Fibroblast of skin of abdomen (primary cell): ENCODE measurements around the gene KAZN.
"Not testable (repeated sequence)": the region's sequence is repeated elsewhere in the genome, so short reads cannot be mapped to it uniquely, and the experiment has no call there.

Source experiments
- DNase-seq: peaks from one replicate; pipeline ENCODE4 v3.0.0-alpha.2; 2013

KAZN gene

GRCh38 chr1:15124362-15125100, 526.0 kb downstream of the KAZN start:
- DNase-seq: no peak

GRCh38 chr1:15125101-15125745, 526.7 kb downstream of the KAZN start:
- no peak for DNase-seq

GRCh38 chr1:15128077-15128476, 529.6 kb downstream of the KAZN start:
- DNase-seq: no peak

GRCh38 chr1:15128520-15129313, 530.2 kb downstream of the KAZN start:
- DNase-seq: peak; percentile 65

- no peak for DNase-seq
Observed at GRCh38 chr1:15129944-15130343, 531.5 kb downstream of the KAZN start.

- DNase-seq: no peak
Observed at GRCh38 chr1:15130607-15131006, 532.1 kb downstream of the KAZN start.

GRCh38 chr1:15132965-15133364, 534.5 kb downstream of the KAZN start:
- no peak for DNase-seq

GRCh38 chr1:15134285-15134684, 535.8 kb downstream of the KAZN start:
- DNase-seq: no peak

- DNase-seq: not testable (repeated sequence)
Observed at GRCh38 chr1:15135604-15136003, 537.1 kb downstream of the KAZN start.

GRCh38 chr1:15137809-15138208, 539.3 kb downstream of the KAZN start:
- DNase-seq: no peak

GRCh38 chr1:15139654-15140350, 541.3 kb downstream of the KAZN start:
- DNase-seq: no peak

GRCh38 chr1:15141935-15142539, 543.6 kb downstream of the KAZN start:
- peak; percentile 83 for DNase-seq

- DNase-seq: no peak
Observed at GRCh38 chr1:15145327-15145726, 546.8 kb downstream of the KAZN start.

GRCh38 chr1:15146142-15146680, 547.7 kb downstream of the KAZN start:
- DNase-seq: no peak

- DNase-seq: no peak
Observed at GRCh38 chr1:15146971-15147376, 548.5 kb downstream of the KAZN start.

- DNase-seq: no peak
Observed at GRCh38 chr1:15148004-15148403, 549.5 kb downstream of the KAZN start.

- no peak for DNase-seq
Observed at GRCh38 chr1:15148475-15148874, 550.0 kb downstream of the KAZN start.

- DNase-seq: no peak
Observed at GRCh38 chr1:15148941-15149340, 550.5 kb downstream of the KAZN start.

- no peak for DNase-seq
Observed at GRCh38 chr1:15150376-15150775, 551.9 kb downstream of the KAZN start.

GRCh38 chr1:15151377-15151806, 552.9 kb downstream of the KAZN start:
- DNase-seq: no peak

GRCh38 chr1:15151871-15152270, 553.4 kb downstream of the KAZN start:
- no peak for DNase-seq
